OCI-LY1 (cell line): ENCODE results near the gene ARL6IP5.

ENCODE experiments used
- H2AFZ ChIP-seq: fragments of 200-600 bp; sonication (generic), shearing (Covaris generic); 2 replicates; pipeline ENCODE4 v1.6.0; 2014; ENCODE audit warnings: antibody characterized with exemption, mild to moderate bottlenecking, low read length
- H3F3A ChIP-seq: fragments of 200-600 bp; sonication (generic), shearing (Covaris generic); 2 replicates; pipeline ENCODE4 v1.6.0; 2014; ENCODE audit warnings: mild to moderate bottlenecking, antibody characterized with exemption, low read length, moderate library complexity; ENCODE audit not compliant: insufficient read depth
- H3K27ac ChIP-seq: fragments of 200-600 bp; sonication (generic); 2 replicates; pipeline ENCODE4 v1.5.1; 2014; ENCODE audit warnings: low read length, mixed run types, mild to moderate bottlenecking, low read depth; ENCODE audit not compliant: poor library complexity, severe bottlenecking
- H3K27me3 ChIP-seq: fragments of 200-600 bp; sonication (generic); 2 replicates; pipeline ENCODE4 v1.6.0; 2014; ENCODE audit warnings: antibody characterized with exemption, mild to moderate bottlenecking, low read length, moderate library complexity; ENCODE audit not compliant: insufficient read depth
- H3K36me3 ChIP-seq: fragments of 200-600 bp; sonication (generic); 2 replicates; pipeline ENCODE4 v1.6.1; 2014; ENCODE audit warnings: mild to moderate bottlenecking, antibody characterized with exemption, low read length, moderate library complexity, mixed read lengths; ENCODE audit not compliant: insufficient read depth
- H3K4me1 ChIP-seq: fragments of 200-600 bp; sonication (generic); 2 replicates; pipeline ENCODE4 v1.5.1; 2014; ENCODE audit warnings: mild to moderate bottlenecking, low read length, moderate library complexity; ENCODE audit not compliant: insufficient read depth, severe bottlenecking
- H3K4me2 ChIP-seq: fragments of 200-600 bp; sonication (generic), shearing (Covaris generic); 2 replicates; pipeline ENCODE4 v1.6.1; 2014; ENCODE audit warnings: low read length
- H3K4me3 ChIP-seq: fragments of 200-600 bp; sonication (generic); 2 replicates; pipeline ENCODE4 v1.5.1; 2014; ENCODE audit warnings: low read length, low read depth, mild to moderate bottlenecking, mixed read lengths; ENCODE audit not compliant: poor library complexity, severe bottlenecking
- H3K79me2 ChIP-seq: fragments of 200-600 bp; shearing (Covaris generic); 2 replicates; pipeline ENCODE4 v1.6.1; 2016; ENCODE audit warnings: mixed run types, low read length, mixed read lengths; ENCODE audit not compliant: insufficient read depth
- H3K9ac ChIP-seq: fragments of 200-600 bp; sonication (generic), shearing (Covaris generic); 2 replicates; pipeline ENCODE4 v1.6.1; 2014; ENCODE audit warnings: mild to moderate bottlenecking, low read length, mixed read lengths
- H3K9me2 ChIP-seq: fragments of 200-600 bp; sonication (generic), shearing (Covaris generic); 2 replicates; pipeline ENCODE4 v1.6.1; 2014; ENCODE audit warnings: low read depth, mild to moderate bottlenecking, low read length, mixed read lengths
- H3K9me3 ChIP-seq: fragments of 200-600 bp; shearing (Covaris generic); 2 replicates; pipeline ENCODE4 v1.6.1; 2014; ENCODE audit warnings: low read length, mixed read lengths
- H4K20me1 ChIP-seq: fragments of 200-600 bp; sonication (generic), shearing (Covaris generic); 2 replicates; pipeline ENCODE4 v1.6.0; 2016; ENCODE audit warnings: mild to moderate bottlenecking, low read length; ENCODE audit not compliant: insufficient read depth
- CTCF ChIP-seq: fragments of 200-600 bp; sonication (generic), shearing (Covaris generic); IDR thresholded peaks from 2 replicates; pipeline ENCODE4 v1.5.1; 2017; ENCODE audit warnings: mild to moderate bottlenecking, antibody characterized with exemption, low read length, moderate library complexity, mixed read lengths
- EZH2 ChIP-seq: fragments of 200-600 bp; sonication (generic), shearing (Covaris generic); IDR thresholded peaks from 2 replicates; pipeline ENCODE4 v1.8.0; 2017; ENCODE audit warnings: borderline replicate concordance, mixed run types, mild to moderate bottlenecking, antibody characterized with exemption, low read length, moderate library complexity, mixed read lengths

Gene ARL6IP5

GRCh38 chr3:69142090-69142489 is 57.4 kb downstream of the ARL6IP5 start:
- Histone ChIP-seq H3K36me3 (no peaks in the 10 kb centered on the region), H2AFZ (no peak overlapping the region), H3K9me2 (no peaks in the 10 kb centered on the region), H4K20me1 (no peaks in the 10 kb centered on the region), H3K79me2 (no peaks in the 10 kb centered on the region), H3K4me1 (no peaks in the 10 kb centered on the region), H3K4me2 (no peak overlapping the region), H3K27me3 (no peaks in the 10 kb centered on the region), H3K9ac (no peak overlapping the region), H3K27ac (no peak overlapping the region), H3K9me3 (no peaks in the 10 kb centered on the region), H3K4me3 (no peak overlapping the region), H3F3A (no peaks in the 10 kb centered on the region)
- TF ChIP-seq CTCF = no peak
- no peak for TF ChIP-seq EZH2

- Histone ChIP-seq H3K27me3 (no peaks in the 10 kb centered on the region), H3K36me3 (no peaks in the 10 kb centered on the region), H3K4me2 (no peak overlapping the region), H3K9me2 (no peaks in the 10 kb centered on the region), H3K9me3 (no peaks in the 10 kb centered on the region), H3K9ac (no peak overlapping the region), H3K79me2 (no peaks in the 10 kb centered on the region), H3K27ac (no peak overlapping the region), H2AFZ (no peak overlapping the region), H3K4me1 (no peaks in the 10 kb centered on the region), H3F3A (no peaks in the 10 kb centered on the region), H3K4me3 (no peak overlapping the region), H4K20me1 (no peaks in the 10 kb centered on the region)
- no peak for TF ChIP-seq CTCF
- no peak for TF ChIP-seq EZH2
Measured at GRCh38 chr3:69142797-69143454, 58.2 kb downstream of the ARL6IP5 start.

- Histone ChIP-seq H3K4me2 (no peak overlapping the region), H3K4me1 (no peaks in the 10 kb centered on the region), H3K79me2 (no peaks in the 10 kb centered on the region), H3K9me3 (no peaks in the 10 kb centered on the region), H4K20me1 (no peaks in the 10 kb centered on the region), H3K4me3 (no peak overlapping the region), H3K9me2 (no peaks in the 10 kb centered on the region), H3K27ac (no peak overlapping the region), H3K36me3 (no peaks in the 10 kb centered on the region), H3K9ac (no peak overlapping the region), H3K27me3 (no peaks in the 10 kb centered on the region), H2AFZ (no peak overlapping the region), H3F3A (no peaks in the 10 kb centered on the region)
- TF ChIP-seq CTCF (no peak), EZH2 (no peak)
Measured at GRCh38 chr3:69143612-69144011, 58.9 kb downstream of the ARL6IP5 start.
